Loucy (cell line): ENCODE results near the gene PYCR2.
"Not testable (repeated sequence)": the region's sequence is repeated elsewhere in the genome, so short reads cannot be mapped to it uniquely, and the experiment has no call there.

ENCODE experiments used
- EZH2phosphoT487 ChIP-seq: fragments of 200-600 bp; IDR thresholded peaks from 2 replicates; pipeline ENCODE4 v1.6.1; 2018; ENCODE audit warnings: antibody characterized with exemption, mild to moderate bottlenecking, moderate library complexity, borderline replicate concordance
- TF ChIP-seq, protein P1 (sequence below): fragments of 200-600 bp; sonication (generic); conservative IDR thresholded peaks from 2 replicates; pipeline ENCODE4 v1.5.1; 2014; ENCODE audit warnings: mild to moderate bottlenecking, antibody characterized with exemption, low read length

DNA sequence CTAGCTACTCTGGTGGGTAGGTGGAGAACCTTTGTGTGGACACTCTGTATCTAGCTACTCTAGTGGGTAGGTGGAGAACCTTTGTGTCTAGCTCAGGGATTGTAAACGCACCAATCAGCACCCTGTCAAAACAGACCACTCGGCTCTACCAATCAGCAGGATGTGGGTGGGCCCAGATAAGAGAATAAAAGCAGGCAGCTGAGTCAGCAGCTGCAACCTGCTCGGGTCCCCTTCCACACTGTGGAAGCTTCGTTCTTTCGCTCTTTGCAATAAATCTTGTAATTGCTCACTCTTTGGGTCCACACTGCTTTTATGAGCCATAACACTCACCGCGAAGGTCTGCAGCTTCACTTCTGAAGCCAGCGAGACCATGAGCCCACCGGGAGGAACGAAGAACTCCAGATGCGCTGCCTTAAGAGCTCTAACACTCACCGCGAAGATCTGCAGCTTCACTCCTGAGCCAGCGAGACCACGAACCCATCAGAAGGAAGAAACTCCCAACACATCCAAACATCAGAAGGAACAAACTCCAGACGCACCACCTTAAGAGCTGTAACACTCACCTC is 46.6 kb upstream of the PYCR2 start:
- TF ChIP-seq, protein P1, sequence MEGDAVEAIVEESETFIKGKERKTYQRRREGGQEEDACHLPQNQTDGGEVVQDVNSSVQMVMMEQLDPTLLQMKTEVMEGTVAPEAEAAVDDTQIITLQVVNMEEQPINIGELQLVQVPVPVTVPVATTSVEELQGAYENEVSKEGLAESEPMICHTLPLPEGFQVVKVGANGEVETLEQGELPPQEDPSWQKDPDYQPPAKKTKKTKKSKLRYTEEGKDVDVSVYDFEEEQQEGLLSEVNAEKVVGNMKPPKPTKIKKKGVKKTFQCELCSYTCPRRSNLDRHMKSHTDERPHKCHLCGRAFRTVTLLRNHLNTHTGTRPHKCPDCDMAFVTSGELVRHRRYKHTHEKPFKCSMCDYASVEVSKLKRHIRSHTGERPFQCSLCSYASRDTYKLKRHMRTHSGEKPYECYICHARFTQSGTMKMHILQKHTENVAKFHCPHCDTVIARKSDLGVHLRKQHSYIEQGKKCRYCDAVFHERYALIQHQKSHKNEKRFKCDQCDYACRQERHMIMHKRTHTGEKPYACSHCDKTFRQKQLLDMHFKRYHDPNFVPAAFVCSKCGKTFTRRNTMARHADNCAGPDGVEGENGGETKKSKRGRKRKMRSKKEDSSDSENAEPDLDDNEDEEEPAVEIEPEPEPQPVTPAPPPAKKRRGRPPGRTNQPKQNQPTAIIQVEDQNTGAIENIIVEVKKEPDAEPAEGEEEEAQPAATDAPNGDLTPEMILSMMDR = not testable (repeated sequence)
- not testable (repeated sequence) for TF ChIP-seq EZH2phosphoT487
